GM12873 (cell line): ENCODE measurements around the gene MACROD2.

Source experiments
- TF ChIP-seq, protein P1 (sequence below): IDR thresholded peaks from 2 replicates; pipeline ENCODE4 v1.5.1; 2012; ENCODE audit warnings: low read depth, mild to moderate bottlenecking, moderate library complexity, low read length, control low read depth; ENCODE audit not compliant: insufficient read depth; ENCODE audit errors: missing control alignments

MACROD2 gene

DNA sequence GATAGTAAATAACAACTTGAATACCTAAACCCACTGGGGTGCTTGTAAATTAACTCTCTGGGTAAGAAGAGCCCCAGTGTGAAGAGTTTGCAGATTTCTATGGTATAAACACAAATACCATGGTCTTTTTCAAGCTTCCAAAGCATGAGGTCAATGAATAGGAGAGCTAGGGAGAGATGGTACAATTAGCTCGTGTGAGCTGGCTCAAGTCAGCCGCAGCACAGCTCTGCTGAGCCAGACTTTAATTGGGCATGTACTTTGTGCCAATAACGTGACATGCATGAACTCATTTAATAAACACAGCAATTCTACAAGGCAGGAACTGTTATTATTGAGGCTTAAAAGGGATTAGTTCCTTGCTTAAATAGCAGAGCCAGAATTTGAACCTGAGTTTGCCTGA, 1893.7 kb downstream of the MACROD2 start:
- TF ChIP-seq, protein P1, sequence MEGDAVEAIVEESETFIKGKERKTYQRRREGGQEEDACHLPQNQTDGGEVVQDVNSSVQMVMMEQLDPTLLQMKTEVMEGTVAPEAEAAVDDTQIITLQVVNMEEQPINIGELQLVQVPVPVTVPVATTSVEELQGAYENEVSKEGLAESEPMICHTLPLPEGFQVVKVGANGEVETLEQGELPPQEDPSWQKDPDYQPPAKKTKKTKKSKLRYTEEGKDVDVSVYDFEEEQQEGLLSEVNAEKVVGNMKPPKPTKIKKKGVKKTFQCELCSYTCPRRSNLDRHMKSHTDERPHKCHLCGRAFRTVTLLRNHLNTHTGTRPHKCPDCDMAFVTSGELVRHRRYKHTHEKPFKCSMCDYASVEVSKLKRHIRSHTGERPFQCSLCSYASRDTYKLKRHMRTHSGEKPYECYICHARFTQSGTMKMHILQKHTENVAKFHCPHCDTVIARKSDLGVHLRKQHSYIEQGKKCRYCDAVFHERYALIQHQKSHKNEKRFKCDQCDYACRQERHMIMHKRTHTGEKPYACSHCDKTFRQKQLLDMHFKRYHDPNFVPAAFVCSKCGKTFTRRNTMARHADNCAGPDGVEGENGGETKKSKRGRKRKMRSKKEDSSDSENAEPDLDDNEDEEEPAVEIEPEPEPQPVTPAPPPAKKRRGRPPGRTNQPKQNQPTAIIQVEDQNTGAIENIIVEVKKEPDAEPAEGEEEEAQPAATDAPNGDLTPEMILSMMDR, result no peak

DNA sequence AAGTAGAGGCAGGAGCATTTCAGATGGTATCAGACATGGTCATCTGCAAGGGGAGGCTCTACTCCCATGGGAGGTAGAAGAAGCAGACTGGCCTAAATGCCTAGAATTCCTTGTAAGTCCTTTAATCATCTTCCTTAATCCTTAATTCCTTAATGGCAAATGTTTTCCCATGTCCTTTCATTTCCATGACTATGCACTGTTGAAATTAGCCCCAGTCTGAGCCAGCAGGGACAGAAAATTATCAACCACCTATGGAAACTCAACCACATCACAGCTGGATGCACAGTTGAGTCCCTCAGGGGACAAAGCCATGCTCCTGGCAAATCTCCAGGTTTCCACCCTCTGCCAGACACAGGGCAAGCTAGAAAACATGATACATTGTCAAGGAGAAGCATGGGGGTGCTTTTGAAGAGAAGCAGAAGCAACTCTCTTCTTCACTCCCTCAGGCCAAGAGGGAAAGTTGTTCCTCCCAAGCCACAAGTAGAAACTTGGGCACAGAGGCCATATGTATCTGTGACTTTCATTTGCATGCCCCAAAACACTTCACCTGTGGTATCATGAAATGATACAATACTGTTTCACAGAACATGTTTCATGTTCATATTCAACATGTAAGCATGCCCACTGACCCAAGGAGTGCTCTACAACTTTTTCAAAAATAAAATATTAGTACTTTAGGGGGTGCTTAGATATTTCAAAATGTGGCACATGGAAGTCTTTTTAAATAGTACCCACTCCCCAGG, 1894.4 kb downstream of the MACROD2 start:
- TF ChIP-seq, protein P1, result no peak

DNA sequence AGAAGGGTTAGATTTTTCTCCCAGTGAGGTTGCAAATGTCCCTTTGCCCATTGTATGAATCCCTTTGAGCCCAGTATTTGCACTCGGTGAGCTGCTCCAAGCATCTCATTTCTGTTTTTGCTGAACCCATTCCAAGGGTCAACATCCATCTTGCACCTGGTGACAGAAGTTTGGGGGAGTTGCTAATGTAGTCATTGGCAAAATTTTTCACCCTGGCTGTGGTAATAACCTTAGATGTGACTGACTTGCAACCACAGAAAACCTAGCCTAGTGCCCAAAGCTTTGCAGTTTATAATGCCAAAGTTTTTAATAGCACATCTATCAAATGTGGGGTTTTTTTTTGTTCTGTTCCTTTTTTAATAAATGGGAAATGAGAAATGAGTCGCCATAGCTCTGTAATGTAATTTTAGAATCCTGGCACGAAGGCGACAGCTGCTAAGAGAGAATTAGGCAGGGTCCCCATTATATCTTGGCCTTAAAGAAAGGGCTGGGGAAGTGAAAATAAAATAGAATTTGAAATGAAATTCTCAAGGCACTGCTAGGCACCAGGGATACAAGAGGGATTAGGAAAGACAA, 1895.2 kb downstream of the MACROD2 start:
- TF ChIP-seq, protein P1, result no peak

DNA sequence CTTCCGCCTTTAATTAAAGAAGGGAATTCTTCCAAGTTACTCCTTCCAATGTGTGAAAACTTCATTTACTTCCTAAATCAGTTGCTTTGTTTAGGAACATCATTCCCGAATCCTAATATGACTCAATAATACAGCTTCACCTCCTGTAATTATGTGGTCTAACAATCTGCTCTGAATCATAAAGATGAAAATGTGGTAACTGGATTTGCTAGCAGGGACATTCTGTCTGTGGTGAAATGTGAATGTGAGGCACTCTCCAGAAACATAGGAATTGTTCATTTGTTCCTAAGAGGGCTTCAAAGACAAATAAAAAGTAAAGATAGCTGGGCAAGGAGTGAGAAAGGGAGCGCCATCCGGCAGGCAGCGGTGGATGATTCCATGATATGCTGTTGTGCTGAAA, 1899.8 kb downstream of the MACROD2 start:
- TF ChIP-seq, protein P1, result no peak

DNA sequence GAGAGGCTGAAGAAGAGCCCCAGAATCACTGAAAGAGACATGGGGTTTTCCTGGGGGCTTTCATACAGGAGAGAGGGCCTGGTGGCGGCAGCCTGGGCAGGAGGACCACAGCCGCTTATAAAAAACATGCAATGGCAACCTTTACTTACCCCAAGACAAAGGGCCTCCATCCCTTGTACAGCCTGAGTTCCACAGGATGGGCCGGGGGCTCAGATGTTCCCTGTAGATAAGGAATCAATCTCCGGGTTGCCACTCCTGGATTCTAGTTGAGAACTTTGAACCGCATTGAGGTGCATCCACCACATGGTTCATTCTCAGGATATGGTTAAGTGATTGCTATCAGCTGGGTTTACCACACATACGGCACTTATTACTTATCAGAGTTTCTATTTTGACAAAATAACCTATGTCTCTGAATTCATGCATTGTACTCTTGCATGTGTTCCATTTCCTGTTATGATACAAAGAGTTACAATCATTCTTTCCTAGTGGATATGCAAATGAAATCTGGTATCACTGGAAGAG, 1900.3 kb downstream of the MACROD2 start:
- TF ChIP-seq, protein P1, result no peak

DNA sequence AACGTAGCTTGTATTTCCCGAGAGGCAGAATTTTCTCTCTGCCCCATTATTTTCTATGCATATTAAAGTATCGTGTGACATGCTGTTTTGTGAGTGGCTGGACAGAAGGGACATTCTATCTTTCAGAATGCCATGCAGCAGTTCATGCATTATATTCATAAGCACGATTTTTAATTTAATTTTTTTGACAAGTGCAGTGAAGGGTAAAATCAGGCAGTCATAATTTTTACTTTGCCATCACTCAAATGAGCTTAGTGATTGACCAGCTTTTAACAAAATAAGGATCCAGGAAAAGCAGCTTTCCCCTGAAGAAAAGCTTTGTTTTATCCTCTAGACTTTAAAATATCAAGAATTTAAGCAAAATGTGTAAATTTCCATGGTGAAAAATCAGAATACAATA, 1904.7 kb downstream of the MACROD2 start:
- TF ChIP-seq, protein P1, result no peak

DNA sequence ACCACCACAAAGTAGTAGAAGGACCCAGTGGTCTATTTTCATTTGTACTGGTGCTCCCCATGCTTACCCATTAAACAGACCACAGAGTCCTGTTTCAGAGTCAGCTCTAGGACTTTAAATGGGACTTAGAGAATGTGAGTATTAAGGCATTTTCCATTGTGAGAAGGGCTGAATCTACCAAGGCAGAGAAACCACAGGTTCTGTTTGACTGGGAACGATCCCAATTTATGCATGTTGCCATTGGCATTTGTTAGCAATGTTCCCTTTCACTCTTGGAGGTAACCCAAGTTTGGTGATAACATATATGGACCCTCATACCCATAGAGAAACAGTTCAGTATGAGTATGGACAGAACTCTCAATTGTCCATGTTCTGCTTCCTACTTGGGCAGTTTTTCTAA, 1905.1 kb downstream of the MACROD2 start:
- TF ChIP-seq, protein P1, result no peak
